ENCODE data around the gene CDK4.

GRCh38 chr12:57796996-57797395 is 44.9 kb upstream of the CDK4 start:
- no peak for TF ChIP-seq REST (IDR thresholded peaks at IDR 0.05; ENCODE audit: insufficient read depth in 1 of 2, low read depth in 2 of 2, low read length in 2 of 2)
- TF ChIP-seq POLR2AphosphoS5 (IDR thresholded peaks at IDR 0.05; ENCODE audit: low read depth, low read length): no peak
- no peak for TF ChIP-seq TAF1 (IDR thresholded peaks at IDR 0.05; ENCODE audit: borderline replicate concordance, insufficient read depth, low read length)

All from PFSK-1 (cell line).